ENCODE data around the gene SLC6A3. TPM values are rescaled to one million over a fixed set of nuclear protein-coding genes. Genes with fewer than 3 reads are reported as not detected.

Gene SLC6A3
- total and polyA plus RNA-seq, 2 donors (not counting 3 experiments of a cell fraction or from before 2014, with no cell fraction given) = not detected

- Histone ChIP-seq H2AFZ (ENCODE audit: low read depth, low read length) (no peak overlapping the region), H3K36me3 (ENCODE audit: control insufficient read depth in 2 of 2, extremely low read depth in 1 of 2, insufficient read depth in 2 of 2, low read length in 2 of 2) (peaks cover 9 to 41% of the 10 kb centered on the region in 2 experiments), H3K27ac (ENCODE audit: insufficient read depth, low read depth, low read length) (no peak overlapping the region), H3K9me3 (replicated peaks; ENCODE audit: control insufficient read depth, insufficient read depth, low read length) (no peaks in the 10 kb centered on the region), H3K4me1 (ENCODE audit: control insufficient read depth, extremely low read depth, insufficient read depth, low read length) (no peaks in the 10 kb centered on the region), H3K9me1 (replicated peaks; ENCODE audit: control insufficient read depth, extremely low read depth, insufficient read depth, low read length) (no peaks in the 10 kb centered on the region), H3K9ac (replicated peaks; ENCODE audit: extremely low read depth, insufficient read depth, low read length) (no peak overlapping the region), H3K4me3 (replicated peaks in 1 of 3; ENCODE audit: insufficient read depth in 1 of 3, low read depth in 1 of 3, low read length in 3 of 3) (no peak overlapping the region), H3K79me2 (ENCODE audit: control insufficient read depth, insufficient read depth, low read length) (no peaks in the 10 kb centered on the region), H3K27me3 (ENCODE audit: control insufficient read depth in 2 of 2, insufficient read depth in 2 of 2, low read length in 2 of 2) (no peaks in the 10 kb centered on the region), H4K20me1 (replicated peaks; ENCODE audit: control insufficient read depth, extremely low read depth, insufficient read depth, low read length) (no peaks in the 10 kb centered on the region), H3K4me2 (ENCODE audit: insufficient read depth, low read length) (no peak overlapping the region)
- dilution Hi-C loops (cut with MboI; ENCODE audit: extremely low pct_ligation_motif_present, low sequenced_read_pairs) = no loop called here
- ChIA-PET POLR2A (no interaction called here), CTCF (no interaction called here)
- FAIRE-seq (no peak), DNase-seq (ENCODE audit: low read depth, low spot score) (no peak)
- no TSS peak for BruUV-seq (replicated peaks)
- TF ChIP-seq CTCF (IDR thresholded peaks at IDR 0.05; ENCODE audit: extremely low read depth in 1 of 2, insufficient read depth in 1 of 2, low read depth in 1 of 2, low read length in 2 of 2) (no peak), POLR2A (IDR thresholded peaks at IDR 0.05; ENCODE audit: low read depth, low read length) (no peak), JUN (IDR thresholded peaks at IDR 0.05; ENCODE audit: borderline replicate concordance, insufficient read depth, insufficient read length, low read depth) (no peak), MAX (IDR thresholded peaks at IDR 0.05; ENCODE audit: insufficient read depth, insufficient read length) (no peak), POLR2AphosphoS5 (IDR thresholded peaks at IDR 0.05; ENCODE audit: insufficient read depth, low read depth, low read length) (no peak), EZH2 (IDR thresholded peaks at IDR 0.05; ENCODE audit: borderline replicate concordance, low read depth, low read length, severe bottlenecking) (no peak), MYC (IDR thresholded peaks at IDR 0.05; ENCODE audit: low read depth, low read length) (no peak), FOS (IDR thresholded peaks at IDR 0.05; ENCODE audit: borderline replicate concordance, insufficient read depth, low read length) (no peak), GATA2 (IDR thresholded peaks at IDR 0.05; ENCODE audit: insufficient read depth, insufficient read length, low read depth, low read length) (no peak)
- intact Hi-C loops (cut with micrococcal nuclease) = no loop called here
Measured at GRCh38 chr5:1488882-1489680, 43.8 kb upstream of the SLC6A3 start.
